H9 (cell line): ENCODE results near the gene ZNF674. TPM values are rescaled to one million over a fixed set of nuclear protein-coding genes. Genes with fewer than 3 reads are reported as not detected.

Source experiments
- DNase-seq: peaks from one replicate; pipeline ENCODE4 v3.0.0-alpha.2; 2017
- H2AFZ ChIP-seq: one replicate; pipeline ENCODE4 v1.6.1; 2013; ENCODE audit warnings: mild to moderate bottlenecking, low read length, control low read depth, moderate library complexity
- H2AK5ac ChIP-seq: 2 replicates; pipeline ENCODE4 v1.6.1; 2013; ENCODE audit warnings: low read length, control low read depth, mixed read lengths; ENCODE audit not compliant: insufficient read length
- H2BK120ac ChIP-seq: one replicate; pipeline ENCODE4 v1.6.1; 2013; ENCODE audit warnings: low read depth, mild to moderate bottlenecking, low read length, control low read depth, inconsistent platforms; ENCODE audit not compliant: poor library complexity, severe bottlenecking
- H2BK12ac ChIP-seq: 2 replicates; pipeline ENCODE4 v1.6.1; 2013; ENCODE audit warnings: low read length, control low read depth, mixed read lengths, low read depth; ENCODE audit not compliant: insufficient read length
- H2BK15ac ChIP-seq: 2 replicates; pipeline ENCODE4 v1.6.1; 2013; ENCODE audit warnings: low read depth, low read length, control low read depth
- H2BK20ac ChIP-seq: one replicate; pipeline ENCODE4 v1.6.1; 2013; ENCODE audit warnings: low read depth, mild to moderate bottlenecking, low read length, control low read depth, inconsistent platforms; ENCODE audit not compliant: poor library complexity, severe bottlenecking
- H2BK5ac ChIP-seq: 2 replicates; pipeline ENCODE4 v1.6.1; 2013; ENCODE audit warnings: low read length, control low read depth, mixed read lengths; ENCODE audit not compliant: insufficient read length
- H3K14ac ChIP-seq: 2 replicates; pipeline ENCODE4 v1.6.1; 2013; ENCODE audit warnings: low read length, control low read depth; ENCODE audit not compliant: insufficient read depth
- H3K18ac ChIP-seq: 2 replicates; pipeline ENCODE4 v1.6.1; 2013; ENCODE audit warnings: low read depth, mild to moderate bottlenecking, mixed read lengths, low read length, control low read depth; ENCODE audit not compliant: insufficient read length
- H3K23ac ChIP-seq: 2 replicates; pipeline ENCODE4 v1.6.1; 2013; ENCODE audit warnings: low read length, control low read depth, mixed read lengths, low read depth; ENCODE audit not compliant: insufficient read length
- H3K23me2 ChIP-seq: 2 replicates; pipeline ENCODE4 v1.6.1; 2013; ENCODE audit warnings: low read depth, mild to moderate bottlenecking, mixed read lengths, low read length, control low read depth; ENCODE audit not compliant: insufficient read length, poor library complexity, severe bottlenecking
- H3K27ac ChIP-seq: 2 replicates; pipeline ENCODE4 v1.5.1; 2013; ENCODE audit warnings: low read length, control low read depth, mixed read lengths, low read depth; ENCODE audit not compliant: insufficient read length
- H3K27me3 ChIP-seq: 2 replicates; pipeline ENCODE4 v1.6.1; 2013; ENCODE audit warnings: low read length, control low read depth, inconsistent platforms; ENCODE audit not compliant: insufficient read depth
- H3K4ac ChIP-seq: 2 replicates; pipeline ENCODE4 v1.6.1; 2013; ENCODE audit warnings: low read depth, mild to moderate bottlenecking, control low read depth, inconsistent platforms, low read length, moderate library complexity
- H3K4me1 ChIP-seq: 2 replicates; pipeline ENCODE4 v1.6.1; 2013; ENCODE audit warnings: low read length, control low read depth, inconsistent platforms; ENCODE audit not compliant: insufficient read depth
- H3K4me2 ChIP-seq: 2 replicates; pipeline ENCODE4 v1.6.1; 2013; ENCODE audit warnings: low read length, control low read depth, mixed read lengths; ENCODE audit not compliant: insufficient read length, insufficient read depth
- H3K56ac ChIP-seq: 2 replicates; pipeline ENCODE4 v1.6.1; 2013; ENCODE audit warnings: low read depth, mild to moderate bottlenecking, mixed read lengths, low read length, control low read depth; ENCODE audit not compliant: insufficient read length
- H3K79me1 ChIP-seq: 2 replicates; pipeline ENCODE4 v1.6.1; 2013; ENCODE audit warnings: low read depth, mild to moderate bottlenecking, moderate library complexity, low read length, control low read depth, inconsistent platforms; ENCODE audit not compliant: insufficient read depth, poor library complexity, severe bottlenecking
- H3K79me2 ChIP-seq: 2 replicates; pipeline ENCODE4 v1.6.1; 2013; ENCODE audit warnings: low read length, control low read depth, inconsistent platforms; ENCODE audit not compliant: insufficient read depth
- H3K9ac ChIP-seq: 2 replicates; pipeline ENCODE4 v1.6.1; 2013; ENCODE audit warnings: low read length, control low read depth, mixed read lengths; ENCODE audit not compliant: insufficient read length; ENCODE audit errors: extremely low read depth
- H3K9me3 ChIP-seq: one replicate; pipeline ENCODE4 v1.6.1; 2013; ENCODE audit warnings: low read depth, low read length, inconsistent platforms; ENCODE audit not compliant: control insufficient read depth
- H3T11ph ChIP-seq: one replicate; pipeline ENCODE4 v1.6.1; 2013; ENCODE audit warnings: mild to moderate bottlenecking, low read length, control low read depth, inconsistent platforms
- H4K20me1 ChIP-seq: one replicate; pipeline ENCODE4 v1.6.1; 2013; ENCODE audit not compliant: control insufficient read depth, insufficient read length, insufficient read depth
- H4K5ac ChIP-seq: 2 replicates; pipeline ENCODE4 v1.6.1; 2013; ENCODE audit warnings: low read depth, mild to moderate bottlenecking, mixed read lengths, low read length, control low read depth; ENCODE audit not compliant: insufficient read length
- H4K8ac ChIP-seq: replicated peaks from 2 replicates; pipeline ENCODE4 v1.6.1; 2013; ENCODE audit warnings: low read length, control low read depth, mixed read lengths, low read depth; ENCODE audit not compliant: insufficient read length
- H4K91ac ChIP-seq: 2 replicates; pipeline ENCODE4 v1.6.1; 2013; ENCODE audit warnings: low read depth, mild to moderate bottlenecking, moderate library complexity, mixed read lengths, low read length, control low read depth; ENCODE audit not compliant: insufficient read length
- H3K27ac Mint-ChIP-seq, 3 experiments: 2 replicates in 2 of 3; 3 replicates in 1 of 3; pipeline ENCODE4 v1.8.0; 2020 to 2021; ENCODE audit warnings: mixed read lengths in 3 of 3, mild to moderate bottlenecking in 1 of 3, moderate library complexity in 1 of 3
- H3K27me3 Mint-ChIP-seq: 2 replicates; pipeline ENCODE4 v1.8.0; 2021; ENCODE audit warnings: low read depth, mild to moderate bottlenecking, moderate library complexity, mixed read lengths
- H3K36me3 Mint-ChIP-seq, 3 experiments: 2 replicates in 2 of 3; 3 replicates in 1 of 3; pipeline ENCODE4 v1.8.0; 2020 to 2021; ENCODE audit warnings: low read depth in 3 of 3, mixed read lengths in 3 of 3; ENCODE audit not compliant: insufficient read depth in 1 of 3
- H3K4me1 Mint-ChIP-seq, 2 experiments: 2 replicates each; pipeline ENCODE4 v1.8.0; 2020; ENCODE audit warnings: mixed read lengths in 2 of 2
- H3K4me3 Mint-ChIP-seq, 2 experiments: 2 replicates in 1 of 2; 3 replicates in 1 of 2; pipeline ENCODE4 v1.8.0; 2020 to 2021; ENCODE audit warnings: mild to moderate bottlenecking in 2 of 2, mixed read lengths in 2 of 2, moderate library complexity in 1 of 2
- H3K9me3 Mint-ChIP-seq, 2 experiments: 2 replicates in 1 of 2; 3 replicates in 1 of 2; pipeline ENCODE4 v1.8.0; 2020; ENCODE audit warnings: mild to moderate bottlenecking in 2 of 2, mixed read lengths in 2 of 2, moderate library complexity in 1 of 2
- WGBS: extraction: QIAGEN DNeasy Blood & Tissue Kit; methylation state at CpG from one replicate; pipeline ENCODE4 v1.1.7; 2013; ENCODE audit warnings: missing lambda C conversion rate, low lambda C conversion rate, mixed read lengths; ENCODE audit not compliant: insufficient read length; ENCODE audit errors: extremely low coverage; 5-methylcytosine and 5-hydroxymethylcytosine counted together
- total RNA-seq: library from RNA; stranded (reverse); gene quantifications from 2 replicates; pipeline ENCODE4 v1.2.1, GENCODE V29; 2021
- TF ChIP-seq, protein P1 (sequence below): fragments of 200-600 bp; sonication (generic); conservative IDR thresholded peaks from 3 replicates; pipeline ENCODE4 v1.8.0; 2021; ENCODE audit warnings: antibody characterized with exemption, mild to moderate bottlenecking

Gene ZNF674
- total RNA-seq, 1 experiment from 2014 or later = 10.1 TPM

- H3K23ac ChIP-seq = no peak overlapping the region
- H2BK15ac ChIP-seq = no peak overlapping the region
- H2AFZ ChIP-seq = no peak overlapping the region
- no peak overlapping the region for H3K4ac ChIP-seq
- H4K5ac ChIP-seq = no peak overlapping the region
- TF ChIP-seq, protein P1, sequence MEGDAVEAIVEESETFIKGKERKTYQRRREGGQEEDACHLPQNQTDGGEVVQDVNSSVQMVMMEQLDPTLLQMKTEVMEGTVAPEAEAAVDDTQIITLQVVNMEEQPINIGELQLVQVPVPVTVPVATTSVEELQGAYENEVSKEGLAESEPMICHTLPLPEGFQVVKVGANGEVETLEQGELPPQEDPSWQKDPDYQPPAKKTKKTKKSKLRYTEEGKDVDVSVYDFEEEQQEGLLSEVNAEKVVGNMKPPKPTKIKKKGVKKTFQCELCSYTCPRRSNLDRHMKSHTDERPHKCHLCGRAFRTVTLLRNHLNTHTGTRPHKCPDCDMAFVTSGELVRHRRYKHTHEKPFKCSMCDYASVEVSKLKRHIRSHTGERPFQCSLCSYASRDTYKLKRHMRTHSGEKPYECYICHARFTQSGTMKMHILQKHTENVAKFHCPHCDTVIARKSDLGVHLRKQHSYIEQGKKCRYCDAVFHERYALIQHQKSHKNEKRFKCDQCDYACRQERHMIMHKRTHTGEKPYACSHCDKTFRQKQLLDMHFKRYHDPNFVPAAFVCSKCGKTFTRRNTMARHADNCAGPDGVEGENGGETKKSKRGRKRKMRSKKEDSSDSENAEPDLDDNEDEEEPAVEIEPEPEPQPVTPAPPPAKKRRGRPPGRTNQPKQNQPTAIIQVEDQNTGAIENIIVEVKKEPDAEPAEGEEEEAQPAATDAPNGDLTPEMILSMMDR = no peak
- H3K9ac ChIP-seq = no peak overlapping the region
- no peak overlapping the region for H3K18ac ChIP-seq
- no peak overlapping the region for H3K4me2 ChIP-seq
- peaks cover 5% of the 10 kb centered on the region for H3K9me3 ChIP-seq
- H4K91ac ChIP-seq = no peak overlapping the region
- no peaks in the 10 kb centered on the region for H3K79me2 ChIP-seq
- H2BK12ac ChIP-seq = no peak overlapping the region
- peaks cover 53 to 57% of the 10 kb centered on the region in 2 experiments for H3K9me3 Mint-ChIP-seq
- no peak overlapping the region for H2AK5ac ChIP-seq
- H3K27me3 Mint-ChIP-seq = no peaks in the 10 kb centered on the region; the same call in 1 of the 2 replicates
- H3K79me1 ChIP-seq = no peaks in the 10 kb centered on the region
- no peak overlapping the region for H2BK5ac ChIP-seq
- peaks cover 0 to under 1% of the 10 kb centered on the region in 2 experiments; a peak in 1 of 4 replicates for H3K4me1 Mint-ChIP-seq
- H3K14ac ChIP-seq = no peak overlapping the region
- H4K8ac ChIP-seq = no peak overlapping the region
- no peaks in the 10 kb centered on the region for H3K23me2 ChIP-seq
- no peak overlapping the region for H3K4me3 Mint-ChIP-seq
- no peaks in the 10 kb centered on the region for H4K20me1 ChIP-seq
- H3K27me3 ChIP-seq = no peaks in the 10 kb centered on the region; the same call in 1 of the 2 replicates
- H3K27ac Mint-ChIP-seq = no peak overlapping the region; a peak in 1 of 7 replicates
- H2BK120ac ChIP-seq = no peak overlapping the region
- H3K27ac ChIP-seq = no peak overlapping the region
- no peak overlapping the region for H2BK20ac ChIP-seq
- WGBS = no CpG with 5 or more reads among the region's 3 CpGs
- H3K4me1 ChIP-seq = no peaks in the 10 kb centered on the region; the same call in 1 of the 2 replicates
- H3T11ph ChIP-seq = no peak overlapping the region
- no peak overlapping the region for H3K56ac ChIP-seq
- peaks cover 14 to 34% (median 25%) of the 10 kb centered on the region in 3 experiments; a peak in 6 of 7 replicates for H3K36me3 Mint-ChIP-seq
- no peak for DNase-seq
Observed at GRCh38 chrX:46456125-46456922, 88.9 kb downstream of the ZNF674 start.

Other genes with a start within 250 kb of the ZNF674 start
- gene CHST7, start 28.3 kb upstream of the ZNF674 start, total RNA-seq = 17.1 and 18.7 TPM in 2 replicates
- 5.6 and 5.9 TPM in 2 replicates for gene SLC9A7, start 213.7 kb upstream of the ZNF674 start, total RNA-seq